Measurements from ENCODE around the gene IFNLR1. TPM values are rescaled to one million over a fixed set of nuclear protein-coding genes. Genes with fewer than 3 reads are reported as not detected.
A peak's percentile ranks its signal among the peaks of the same experiment; 100 is the strongest.

Gene IFNLR1
- total and polyA plus RNA-seq, 3 donors from 2014 or later: 0.63 to 1.6 (median 1.5) TPM

DNA sequence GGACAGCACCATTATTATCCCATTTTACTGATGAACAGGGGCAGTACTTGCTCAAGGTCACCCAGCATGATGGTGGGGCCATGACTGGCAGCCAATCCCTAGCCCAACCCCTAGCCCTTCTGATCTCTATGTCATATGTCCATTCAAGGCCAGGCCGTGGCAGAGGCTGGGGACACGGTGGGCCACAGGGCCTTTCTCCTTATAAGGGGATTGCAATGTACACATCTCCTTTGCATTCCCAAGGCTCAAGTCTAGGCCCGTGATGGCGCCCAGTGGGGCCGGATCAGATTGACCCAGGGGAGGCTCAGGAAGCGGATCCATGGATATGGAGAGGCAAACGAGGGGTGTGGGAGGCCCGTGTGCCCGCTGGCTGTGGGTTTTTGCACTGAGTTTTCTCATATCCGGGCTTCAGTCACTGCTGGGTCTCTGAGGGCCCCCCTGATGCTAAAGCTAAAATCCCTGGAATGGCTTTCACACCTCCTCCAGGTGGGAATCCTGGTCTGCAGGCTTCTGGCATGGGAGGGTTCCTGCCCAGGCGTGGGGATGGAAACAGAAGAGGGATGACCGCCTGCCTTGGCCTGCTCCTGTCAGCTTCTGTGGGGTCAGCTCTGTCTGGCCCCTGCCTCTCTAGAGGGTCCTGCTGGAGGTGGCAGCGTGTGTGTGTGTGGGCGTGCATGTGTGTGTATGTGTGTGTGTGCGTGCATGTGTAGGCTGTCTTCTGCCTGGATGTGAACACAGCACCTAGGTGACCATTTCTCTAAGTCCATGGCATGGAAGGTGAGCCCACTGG lies 77.2 kb downstream of the IFNLR1 start:
- DNase-seq: no peak
- intact Hi-C loops (cut with DNase I; ENCODE audit: low total_unique reads): no loop called here
- WGBS, 2 donors: 86% methylated on average over 11 to 15 of the region's 15 CpGs
- no peaks in the 10 kb centered on the region for H3K27me3 ChIP-seq
- TF ChIP-seq POLR2A (IDR thresholded peaks at IDR 0.05): no peak
- TF ChIP-seq, protein P1, sequence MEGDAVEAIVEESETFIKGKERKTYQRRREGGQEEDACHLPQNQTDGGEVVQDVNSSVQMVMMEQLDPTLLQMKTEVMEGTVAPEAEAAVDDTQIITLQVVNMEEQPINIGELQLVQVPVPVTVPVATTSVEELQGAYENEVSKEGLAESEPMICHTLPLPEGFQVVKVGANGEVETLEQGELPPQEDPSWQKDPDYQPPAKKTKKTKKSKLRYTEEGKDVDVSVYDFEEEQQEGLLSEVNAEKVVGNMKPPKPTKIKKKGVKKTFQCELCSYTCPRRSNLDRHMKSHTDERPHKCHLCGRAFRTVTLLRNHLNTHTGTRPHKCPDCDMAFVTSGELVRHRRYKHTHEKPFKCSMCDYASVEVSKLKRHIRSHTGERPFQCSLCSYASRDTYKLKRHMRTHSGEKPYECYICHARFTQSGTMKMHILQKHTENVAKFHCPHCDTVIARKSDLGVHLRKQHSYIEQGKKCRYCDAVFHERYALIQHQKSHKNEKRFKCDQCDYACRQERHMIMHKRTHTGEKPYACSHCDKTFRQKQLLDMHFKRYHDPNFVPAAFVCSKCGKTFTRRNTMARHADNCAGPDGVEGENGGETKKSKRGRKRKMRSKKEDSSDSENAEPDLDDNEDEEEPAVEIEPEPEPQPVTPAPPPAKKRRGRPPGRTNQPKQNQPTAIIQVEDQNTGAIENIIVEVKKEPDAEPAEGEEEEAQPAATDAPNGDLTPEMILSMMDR (IDR thresholded peaks at IDR 0.05): no peak
- H3K4me1 ChIP-seq: peaks cover 32% of the 10 kb centered on the region
- H3K4me3 ChIP-seq: no peak overlapping the region
- no peaks in the 10 kb centered on the region for H3K9me3 ChIP-seq
- H3K36me3 ChIP-seq (ENCODE audit: low read depth, missing control alignments): no peaks in the 10 kb centered on the region
- H3K27ac ChIP-seq: no peak overlapping the region

DNA sequence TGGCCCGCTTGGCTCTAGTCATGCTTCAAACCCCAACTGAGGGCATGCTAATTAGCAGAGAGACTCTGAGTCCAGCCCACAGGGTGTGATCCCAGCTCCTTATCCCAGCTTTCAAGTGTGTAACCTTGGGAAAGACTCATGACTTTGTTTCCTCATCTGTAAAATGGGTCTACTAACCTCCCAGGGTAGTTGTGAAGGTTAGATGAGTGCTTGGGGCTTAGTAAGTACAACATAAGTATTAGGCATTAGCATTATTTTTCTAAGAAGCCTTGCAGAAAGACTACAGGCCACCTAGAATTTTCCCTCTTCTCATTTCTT lies 78.0 kb downstream of the IFNLR1 start:
- TF ChIP-seq, protein P1 (IDR thresholded peaks at IDR 0.05): no peak
- no peaks in the 10 kb centered on the region for H3K36me3 ChIP-seq (ENCODE audit: low read depth, missing control alignments)
- intact Hi-C loops (cut with DNase I; ENCODE audit: low total_unique reads): no loop called here
- no peak for DNase-seq
- peaks cover 32% of the 10 kb centered on the region for H3K4me1 ChIP-seq
- H3K27ac ChIP-seq: peak overlapping the region; percentile 66 to 73
- H3K4me3 ChIP-seq: no peak overlapping the region
- H3K9me3 ChIP-seq: no peaks in the 10 kb centered on the region
- H3K27me3 ChIP-seq: no peaks in the 10 kb centered on the region
- WGBS, 2 donors: 67 to 100% methylated on average over 1 of the region's 1 CpG

DNA sequence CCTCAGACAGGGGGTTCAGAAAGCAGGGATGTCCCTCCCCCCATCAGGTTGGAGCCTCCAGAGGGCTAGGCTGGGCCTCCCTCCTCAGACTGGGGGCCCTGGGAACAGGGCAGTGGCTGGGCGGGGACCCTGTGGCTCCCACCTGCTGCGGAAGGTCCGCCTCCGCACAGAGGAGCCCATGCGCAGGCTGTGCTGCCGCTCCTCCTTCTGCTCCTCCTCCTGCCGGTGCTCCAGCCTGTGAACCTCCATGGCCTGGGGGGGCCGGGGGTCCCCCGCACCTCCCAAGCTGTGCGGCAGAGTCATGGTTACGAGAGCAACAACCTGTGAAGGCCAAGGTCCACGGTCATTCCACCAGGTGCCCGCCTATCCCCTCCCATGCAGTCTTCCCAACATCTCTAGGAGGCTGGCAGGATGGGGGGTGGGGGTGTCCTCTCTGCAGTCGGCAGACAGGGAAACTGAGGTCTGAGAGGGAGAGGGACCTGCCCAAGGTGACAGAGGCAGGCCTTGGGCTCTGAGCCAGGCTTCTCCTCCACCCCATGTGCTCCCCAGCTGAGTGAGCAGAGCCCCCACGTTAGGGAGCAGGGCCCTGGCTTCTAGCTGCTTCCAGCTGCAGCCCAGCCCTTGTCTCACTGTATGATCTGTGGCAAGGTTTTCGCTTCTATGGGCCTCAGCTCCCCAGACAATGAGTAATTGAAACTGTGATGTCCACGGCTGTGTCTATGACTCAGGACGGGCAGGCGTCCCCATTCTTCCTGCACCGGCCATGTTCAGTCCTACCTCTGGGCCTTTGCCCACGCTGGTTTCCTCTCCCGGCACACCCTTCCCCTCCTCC lies 78.5 kb downstream of the IFNLR1 start:
- peak; percentile 75 for DNase-seq
- no peaks in the 10 kb centered on the region for H3K9me3 ChIP-seq
- WGBS, 2 donors: 58 to 84% methylated on average over 9 to 20 of the region's 22 CpGs
- intact Hi-C loops (cut with DNase I; ENCODE audit: low total_unique reads): no loop called here
- H3K4me3 ChIP-seq: peak overlapping the region in 1 of 2 donors; percentile 38
- TF ChIP-seq POLR2A (IDR thresholded peaks at IDR 0.05): no peak
- TF ChIP-seq, protein P1 (IDR thresholded peaks at IDR 0.05): no peak
- H3K4me1 ChIP-seq: peaks cover 32% of the 10 kb centered on the region
- H3K36me3 ChIP-seq (ENCODE audit: low read depth, missing control alignments): no peaks in the 10 kb centered on the region
- H3K27me3 ChIP-seq: no peaks in the 10 kb centered on the region
- H3K27ac ChIP-seq: peak overlapping the region; percentile 66 to 73

DNA sequence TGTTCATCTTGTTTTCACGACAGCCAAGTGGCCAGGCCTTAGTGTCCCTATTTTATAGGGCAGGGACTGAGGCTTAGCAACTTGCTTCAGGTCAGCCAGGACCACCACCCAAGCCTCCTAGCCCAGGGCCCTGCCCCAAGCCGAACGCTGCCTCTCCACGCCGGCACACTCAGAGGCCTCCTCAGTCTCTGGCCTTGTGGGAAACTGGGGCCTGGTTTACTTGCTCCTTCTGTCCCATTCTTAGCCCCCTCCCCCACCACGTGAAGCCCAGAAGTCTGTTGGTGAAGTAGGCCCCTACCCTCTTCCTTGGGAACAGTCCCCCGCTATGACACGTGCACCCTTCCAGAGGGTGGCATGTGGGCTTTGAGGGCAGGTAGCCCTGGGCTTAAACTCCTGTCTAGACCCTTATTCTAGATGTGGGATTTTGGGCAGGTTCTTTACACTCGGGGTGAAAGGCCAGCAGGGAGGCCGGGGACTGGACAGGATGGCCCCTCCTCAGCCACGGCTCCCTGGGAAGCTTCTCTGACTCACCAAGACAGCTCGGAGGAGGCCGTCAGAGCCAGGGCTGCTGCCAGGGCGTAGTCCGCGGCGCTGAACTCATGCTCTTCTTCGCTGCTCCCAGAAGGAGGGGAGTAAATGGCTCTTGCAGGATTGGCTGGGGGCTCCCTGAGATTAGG lies 79.5 kb downstream of the IFNLR1 start:
- peak overlapping the region; percentile 66 to 73 for H3K27ac ChIP-seq
- no peak for DNase-seq

More for the DNA sequence above, 79.5 kb downstream of the IFNLR1 start:
- Histone ChIP-seq H3K4me1 (peaks cover 38% of the 10 kb centered on the region), H3K27me3 (no peaks in the 10 kb centered on the region), H3K36me3 (ENCODE audit: low read depth, missing control alignments) (no peaks in the 10 kb centered on the region), H3K9me3 (no peaks in the 10 kb centered on the region), H3K4me3 (peak overlapping the region in 1 of 2 donors; percentile 38)
- 70 to 85% methylated on average over 16 to 18 of the region's 18 CpGs for WGBS, 2 donors
- TF ChIP-seq, protein P1 (IDR thresholded peaks at IDR 0.05): no peak
- TF ChIP-seq POLR2A (IDR thresholded peaks at IDR 0.05): no peak
- intact Hi-C loops (cut with DNase I; ENCODE audit: low total_unique reads): no loop called here

Data from testis (tissue), 3 donors.